HepG2 (cell line): ENCODE data around the gene GPR89B. TPM values are rescaled to one million over a fixed set of nuclear protein-coding genes. Genes with fewer than 3 reads are reported as not detected.

Experiments used
- ATAC-seq: fragments of 200-7000 bp; cut with Tn5 transposase; 3 replicates; pipeline ENCODE4 v1.9.1; 2020; ENCODE audit warnings: mild to moderate bottlenecking, moderate library complexity
- BruUV-seq: library from RNA; stranded (reverse); fragments of 400-500 nt; replicated peaks from 2 replicates; lab custom pipeline; 2021; lab: Mats Ljungman, UMichigan
- CTCF ChIA-PET: fragments of 300-600 bp; formaldehyde crosslinking; extraction: SDS; loops from one replicate; lab custom pipeline; 2021; ENCODE audit warnings: low total read pairs, inconsistent platforms, low intra/inter-chr PET ratio; lab: Yijun Ruan, JAX
- POLR2A ChIA-PET: fragments of 350-600 bp; sonication (Branson Sonifier 250); formaldehyde crosslinking; loops from one replicate; lab custom pipeline; 2020; ENCODE audit warnings: antibody characterized with exemption, inconsistent platforms; lab: Yijun Ruan, JAX
- DNase-seq: peaks from one replicate; pipeline ENCODE4 v3.0.0-alpha.2; 2015; ENCODE audit warnings: low spot score
- FAIRE-seq: peaks from 3 replicates; lab custom pipeline; 2011; peaks lifted over from hg19 to GRCh38; lab: Jason Lieb, UNC
- H2AFZ ChIP-seq: one replicate; pipeline ENCODE4 v1.6.1; 2011; ENCODE audit warnings: low read length, inconsistent platforms
- H3K27ac ChIP-seq: fragments of 300-600 bp; 3 replicates; pipeline ENCODE4 v1.8.0; 2011; ENCODE audit warnings: mixed run types, mild to moderate bottlenecking, mixed read lengths, low read length, inconsistent platforms; ENCODE audit not compliant: insufficient read depth; ENCODE audit errors: extremely low read length
- H3K27me3 ChIP-seq, 2 experiments: fragments of 200-600 bp in 1 of 2; 2 replicates in 1 of 2; 3 replicates in 1 of 2; pipeline versions ENCODE4 v1.6.0 to v1.8.0; 2011; ENCODE audit warnings: low read length in 2 of 2, mild to moderate bottlenecking in 2 of 2, moderate library complexity in 2 of 2, inconsistent platforms in 1 of 2; ENCODE audit not compliant: insufficient read depth in 2 of 2, control insufficient read depth in 1 of 2
- H3K36me3 ChIP-seq, 2 experiments: fragments of 200-600 bp in 1 of 2; replicated peaks in 1 of 2; 2 replicates in 1 of 2; 3 replicates in 1 of 2; pipeline versions ENCODE4 v1.5.1 to v1.8.0; 2011; ENCODE audit warnings: low read length in 2 of 2, inconsistent platforms in 1 of 2; ENCODE audit not compliant: insufficient read depth in 2 of 2, control insufficient read depth in 1 of 2
- H3K4me1 ChIP-seq: 2 replicates; pipeline ENCODE4 v1.5.1; 2012; ENCODE audit warnings: low read length, inconsistent platforms; ENCODE audit not compliant: insufficient read depth
- H3K4me2 ChIP-seq: 2 replicates; pipeline ENCODE4 v1.6.0; 2011; ENCODE audit warnings: low read depth, low read length, inconsistent platforms
- H3K4me3 ChIP-seq, 3 experiments: fragments of 200-600 bp in 1 of 3; sonication (generic), shearing (Covaris generic) in 1 of 3; replicated peaks in 1 of 3; 2 replicates each; pipeline ENCODE4 v1.5.1; 2011 to 2016; ENCODE audit warnings: low read length in 3 of 3, inconsistent platforms in 2 of 3, low read depth in 2 of 3, mild to moderate bottlenecking in 2 of 3, control low read depth in 1 of 3, mixed read lengths in 1 of 3; ENCODE audit not compliant: insufficient read depth in 1 of 3
- H3K79me2 ChIP-seq: one replicate; pipeline ENCODE4 v1.6.1; 2011; ENCODE audit warnings: low read length, inconsistent platforms; ENCODE audit not compliant: insufficient read depth
- H3K9ac ChIP-seq: 2 replicates; pipeline ENCODE4 v1.6.0; 2011; ENCODE audit warnings: mild to moderate bottlenecking, low read depth, low read length, inconsistent platforms; ENCODE audit not compliant: insufficient read depth
- H3K9me3 ChIP-seq: 2 replicates; pipeline ENCODE4 v1.5.1; 2012; ENCODE audit warnings: mild to moderate bottlenecking, low read length
- H4K20me1 ChIP-seq: 2 replicates; pipeline ENCODE4 v1.6.0; 2011; ENCODE audit warnings: inconsistent platforms, mild to moderate bottlenecking, low read length, moderate library complexity; ENCODE audit not compliant: insufficient read depth
- AGO1 ChIP-seq: fragments of 200-400 bp; formaldehyde crosslinking; IDR thresholded peaks from 2 replicates; pipeline ENCODE4 v1.6.1; 2017; ENCODE audit warnings: mild to moderate bottlenecking, low read depth, low read length, moderate library complexity; ENCODE audit not compliant: poor library complexity, severe bottlenecking
- BRCA1 ChIP-seq: sonication (generic); formaldehyde crosslinking; IDR thresholded peaks from 2 replicates; pipeline ENCODE4 v1.4.0; 2020; ENCODE audit warnings: missing genetic modification reagents
- CBX2 ChIP-seq, 2 experiments: fragments of 200-600 bp in 1 of 2; sonication (generic); formaldehyde crosslinking in 1 of 2; IDR thresholded peaks; 2 replicates each; pipeline versions ENCODE4 v1.7.0 to v1.8.1; 2018 to 2022; ENCODE audit warnings: low read depth in 2 of 2, low read length in 1 of 2, mild to moderate bottlenecking in 1 of 2, missing genetic modification reagents in 1 of 2
- DBP ChIP-seq: sonication (generic); formaldehyde crosslinking; IDR thresholded peaks from 2 replicates; pipeline ENCODE4 v1.4.0; 2020; ENCODE audit warnings: missing genetic modification reagents; ENCODE audit errors: not compliant biosample characterization
- GATA4 ChIP-seq: sonication (generic); IDR thresholded peaks from 2 replicates; pipeline ENCODE4 v1.6.1; 2016; ENCODE audit warnings: antibody characterized with exemption, low read depth, borderline replicate concordance
- GTF2F1 ChIP-seq: fragments of 150-350 bp; IDR thresholded peaks from 2 replicates; pipeline ENCODE4 v1.6.1; 2014; ENCODE audit warnings: low read length
- HMG20B ChIP-seq: conservative IDR thresholded peaks from 2 replicates; pipeline ENCODE4 v1.6.1; 2016; ENCODE audit warnings: missing genetic modification reagents, missing compliant biosample characterization
- MAFK ChIP-seq, 2 experiments: IDR thresholded peaks in 1 of 2; conservative IDR thresholded peaks in 1 of 2; 2 replicates each; pipeline ENCODE4 v1.6.1; 2011; ENCODE audit warnings: improper control_type of control experiment in 2 of 2, low read length in 2 of 2
- MLLT10 ChIP-seq: sonication (generic); formaldehyde crosslinking; IDR thresholded peaks from 2 replicates; pipeline ENCODE4 v1.4.0; 2020; ENCODE audit warnings: missing genetic modification reagents
- NFKB2 ChIP-seq: sonication (generic); formaldehyde crosslinking; IDR thresholded peaks from 2 replicates; pipeline ENCODE4 v1.4.0; 2020; ENCODE audit warnings: missing genetic modification reagents, borderline replicate concordance
- WIZ ChIP-seq: sonication (generic); formaldehyde crosslinking; IDR thresholded peaks from 2 replicates; pipeline ENCODE4 v1.5.1; 2020; ENCODE audit warnings: mild to moderate bottlenecking, missing genetic modification reagents
- ZNF224 ChIP-seq: sonication (generic); formaldehyde crosslinking; IDR thresholded peaks from 2 replicates; pipeline ENCODE4 v1.5.0; 2020; ENCODE audit warnings: mild to moderate bottlenecking, missing genetic modification reagents
- ZNF556 ChIP-seq: sonication (generic); formaldehyde crosslinking; IDR thresholded peaks from 2 replicates; pipeline ENCODE4 v1.4.0; 2020; ENCODE audit warnings: mild to moderate bottlenecking, missing genetic modification reagents, borderline replicate concordance
- ZNF761 ChIP-seq: sonication (generic); formaldehyde crosslinking; conservative IDR thresholded peaks from 2 replicates; pipeline ENCODE4 v1.4.0; 2020; ENCODE audit warnings: mild to moderate bottlenecking, missing genetic modification reagents
- WGBS: methylation state at CpG from one replicate; pipeline ENCODE4 v1.1.6; 2017; ENCODE audit warnings: low lambda C conversion rate; 5-methylcytosine and 5-hydroxymethylcytosine counted together
- in situ Hi-C: cut with HindIII; loops from 2 replicates; pipeline ENCODE4 v1.10.0; 2017; ENCODE audit warnings: low pct_unique_long_range_greater_than_20kb; ENCODE audit not compliant: extremely low pct_ligation_motif_present
- intact Hi-C: fragments of 100-400 bp; cut with micrococcal nuclease; formaldehyde crosslinking; loops from one replicate; pipeline ENCODE4 v1.10.0; 2022; ENCODE audit not compliant: unreplicated experiment
- polyA plus RNA-seq, 8 experiments: library from polyadenylated mRNA; depleted of rRNA in 3 of 8; stranded (reverse) in 7 of 8; unstranded in 1 of 8; fragments of >200 nt; fragmentation: Illumina TruSeq in 4 of 8; extraction: Trizol in 4 of 8; gene quantifications; 2 replicates each; pipeline versions ENCODE4 v1.2.1 to v1.2.3, GENCODE V29; 2011 to 2016; ENCODE audit warnings: low read depth in 4 of 8, missing spikeins in 1 of 8, mixed read lengths in 1 of 8; ENCODE audit not compliant: insufficient read depth in 1 of 8
- total RNA-seq, 5 experiments: library from RNA; depleted of rRNA; stranded (reverse); fragments of >200 nt; fragmentation: Illumina TruSeq; extraction: Trizol; gene quantifications; 2 replicates each; pipeline ENCODE4 v1.2.3, GENCODE V29; 2016; ENCODE audit warnings: low read depth in 1 of 5
- TF ChIP-seq, protein P1 (sequence below): IDR thresholded peaks from 2 replicates; pipeline ENCODE4 v1.4.0; 2020; ENCODE audit warnings: mild to moderate bottlenecking, missing genetic modification reagents
- TF ChIP-seq, protein P2 (sequence below): sonication (generic); formaldehyde crosslinking; IDR thresholded peaks from 2 replicates; pipeline ENCODE4 v1.5.0; 2020; ENCODE audit warnings: mild to moderate bottlenecking, missing genetic modification reagents

GPR89B gene
- total and polyA plus RNA-seq, 2 of the 13 experiments (the other 11 are each of a cell fraction or from before 2014, with no cell fraction given) = 12.2 to 20.1 TPM

GRCh38 chr1:147924813-147925212 is 3.4 kb upstream of the GPR89B start:
- TF ChIP-seq WIZ (CRISPR knock-in tag) = no peak
- no peak for TF ChIP-seq ZNF224 (CRISPR knock-in tag)
- no peak for TF ChIP-seq DBP (CRISPR knock-in tag)
- TF ChIP-seq AGO1 = no peak
- TF ChIP-seq GATA4 = no peak
- TF ChIP-seq MLLT10 (CRISPR knock-in tag) = no peak
- no peak for TF ChIP-seq ZNF556
- no peak for TF ChIP-seq ZNF761
- no peak for TF ChIP-seq MAFK (conservative IDR thresholded peaks at IDR 0.05 in 1 of 2, IDR thresholded peaks at IDR 0.05 in 1 of 2; ENCODE audit: low read length in 2 of 2)
- TF ChIP-seq HMG20B = no peak
- TF ChIP-seq BRCA1 (CRISPR knock-in tag) = no peak
- TF ChIP-seq, protein P1, sequence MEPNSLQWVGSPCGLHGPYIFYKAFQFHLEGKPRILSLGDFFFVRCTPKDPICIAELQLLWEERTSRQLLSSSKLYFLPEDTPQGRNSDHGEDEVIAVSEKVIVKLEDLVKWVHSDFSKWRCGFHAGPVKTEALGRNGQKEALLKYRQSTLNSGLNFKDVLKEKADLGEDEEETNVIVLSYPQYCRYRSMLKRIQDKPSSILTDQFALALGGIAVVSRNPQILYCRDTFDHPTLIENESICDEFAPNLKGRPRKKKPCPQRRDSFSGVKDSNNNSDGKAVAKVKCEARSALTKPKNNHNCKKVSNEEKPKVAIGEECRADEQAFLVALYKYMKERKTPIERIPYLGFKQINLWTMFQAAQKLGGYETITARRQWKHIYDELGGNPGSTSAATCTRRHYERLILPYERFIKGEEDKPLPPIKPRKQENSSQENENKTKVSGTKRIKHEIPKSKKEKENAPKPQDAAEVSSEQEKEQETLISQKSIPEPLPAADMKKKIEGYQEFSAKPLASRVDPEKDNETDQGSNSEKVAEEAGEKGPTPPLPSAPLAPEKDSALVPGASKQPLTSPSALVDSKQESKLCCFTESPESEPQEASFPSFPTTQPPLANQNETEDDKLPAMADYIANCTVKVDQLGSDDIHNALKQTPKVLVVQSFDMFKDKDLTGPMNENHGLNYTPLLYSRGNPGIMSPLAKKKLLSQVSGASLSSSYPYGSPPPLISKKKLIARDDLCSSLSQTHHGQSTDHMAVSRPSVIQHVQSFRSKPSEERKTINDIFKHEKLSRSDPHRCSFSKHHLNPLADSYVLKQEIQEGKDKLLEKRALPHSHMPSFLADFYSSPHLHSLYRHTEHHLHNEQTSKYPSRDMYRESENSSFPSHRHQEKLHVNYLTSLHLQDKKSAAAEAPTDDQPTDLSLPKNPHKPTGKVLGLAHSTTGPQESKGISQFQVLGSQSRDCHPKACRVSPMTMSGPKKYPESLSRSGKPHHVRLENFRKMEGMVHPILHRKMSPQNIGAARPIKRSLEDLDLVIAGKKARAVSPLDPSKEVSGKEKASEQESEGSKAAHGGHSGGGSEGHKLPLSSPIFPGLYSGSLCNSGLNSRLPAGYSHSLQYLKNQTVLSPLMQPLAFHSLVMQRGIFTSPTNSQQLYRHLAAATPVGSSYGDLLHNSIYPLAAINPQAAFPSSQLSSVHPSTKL (CRISPR knock-in tag) = no peak
- no peak for TF ChIP-seq CBX2 (IDR thresholded peaks at IDR 0.05; ENCODE audit: low read depth, low read length)
- no peak for TF ChIP-seq CBX2 (CRISPR knock-in tag; IDR thresholded peaks at IDR 0.05; ENCODE audit: low read depth)
- TF ChIP-seq NFKB2 (CRISPR knock-in tag) = no peak
- TF ChIP-seq, protein P2, sequence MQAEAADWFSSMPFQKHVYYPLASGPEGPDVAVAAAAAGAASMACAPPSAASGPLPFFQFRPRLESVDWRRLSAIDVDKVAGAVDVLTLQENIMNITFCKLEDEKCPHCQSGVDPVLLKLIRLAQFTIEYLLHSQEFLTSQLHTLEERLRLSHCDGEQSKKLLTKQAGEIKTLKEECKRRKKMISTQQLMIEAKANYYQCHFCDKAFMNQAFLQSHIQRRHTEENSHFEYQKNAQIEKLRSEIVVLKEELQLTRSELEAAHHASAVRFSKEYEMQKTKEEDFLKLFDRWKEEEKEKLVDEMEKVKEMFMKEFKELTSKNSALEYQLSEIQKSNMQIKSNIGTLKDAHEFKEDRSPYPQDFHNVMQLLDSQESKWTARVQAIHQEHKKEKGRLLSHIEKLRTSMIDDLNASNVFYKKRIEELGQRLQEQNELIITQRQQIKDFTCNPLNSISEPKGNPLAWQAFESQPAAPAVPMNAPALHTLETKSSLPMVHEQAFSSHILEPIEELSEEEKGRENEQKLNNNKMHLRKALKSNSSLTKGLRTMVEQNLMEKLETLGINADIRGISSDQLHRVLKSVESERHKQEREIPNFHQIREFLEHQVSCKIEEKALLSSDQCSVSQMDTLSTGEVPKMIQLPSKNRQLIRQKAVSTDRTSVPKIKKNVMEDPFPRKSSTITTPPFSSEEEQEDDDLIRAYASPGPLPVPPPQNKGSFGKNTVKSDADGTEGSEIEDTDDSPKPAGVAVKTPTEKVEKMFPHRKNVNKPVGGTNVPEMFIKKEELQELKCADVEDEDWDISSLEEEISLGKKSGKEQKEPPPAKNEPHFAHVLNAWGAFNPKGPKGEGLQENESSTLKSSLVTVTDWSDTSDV = no peak
- TF ChIP-seq GTF2F1 = no peak
- H3K9me3 ChIP-seq = no peaks in the 10 kb centered on the region
- BruUV-seq = no TSS peak
- H3K36me3 ChIP-seq = no peaks in the 10 kb centered on the region
- peaks cover 3% of the 10 kb centered on the region for H3K79me2 ChIP-seq
- H3K4me3 ChIP-seq = no peak overlapping the region
- H3K4me1 ChIP-seq = no peaks in the 10 kb centered on the region
- no peaks in the 10 kb centered on the region for H4K20me1 ChIP-seq
- POLR2A ChIA-PET = no interaction called here
- H2AFZ ChIP-seq = no peak overlapping the region
- no peak overlapping the region for H3K27ac ChIP-seq
- no peak for ATAC-seq
- no peak overlapping the region for H3K9ac ChIP-seq
- FAIRE-seq = no peak
- intact Hi-C loops = no loop called here
- no peaks in the 10 kb centered on the region for H3K27me3 ChIP-seq
- WGBS = 7% methylated on average over 1 of the region's 1 CpG
- H3K4me2 ChIP-seq = no peak overlapping the region
- CTCF ChIA-PET = no interaction called here
- no peak for DNase-seq
- in situ Hi-C loops = no loop called here
